OCI-LY7 (cell line): ENCODE results near the gene ENAH. TPM values are rescaled to one million over a fixed set of nuclear protein-coding genes. Genes with fewer than 3 reads are reported as not detected.

Experiments
- BruUV-seq: library from RNA; stranded (reverse); fragments of 400-500 nt; replicated peaks from 2 replicates; lab custom pipeline; 2021; lab: Mats Ljungman, UMichigan
- CTCF ChIA-PET: fragments of 300-600 bp; sonication (Branson Sonifier 250); formaldehyde crosslinking; loops from one replicate; lab custom pipeline; 2022; ENCODE audit warnings: antibody characterized with exemption; ENCODE audit not compliant: unreplicated experiment; lab: Charles Lee
- POLR2A ChIA-PET: fragments of 300-600 bp; sonication (Branson Sonifier 250); formaldehyde crosslinking; loops from one replicate; lab custom pipeline; 2022; ENCODE audit warnings: antibody characterized with exemption; lab: Charles Lee
- DNase-seq: peaks from one replicate; pipeline ENCODE4 v3.0.0-alpha.2; 2015; ENCODE audit warnings: low spot score
- H2AFZ ChIP-seq: fragments of 200-600 bp; sonication (generic), shearing (Covaris generic); 2 replicates; pipeline ENCODE4 v1.6.1; 2014; ENCODE audit warnings: mild to moderate bottlenecking, antibody characterized with exemption, low read length, moderate library complexity
- H3K27ac ChIP-seq: fragments of 200-600 bp; sonication (generic); 2 replicates; pipeline ENCODE4 v1.5.1; 2014; ENCODE audit warnings: mixed run types, low read depth, mild to moderate bottlenecking, moderate library complexity, low read length, inconsistent platforms; ENCODE audit not compliant: poor library complexity, severe bottlenecking
- H3K36me3 ChIP-seq: fragments of 200-600 bp; sonication (generic); 2 replicates; pipeline ENCODE4 v1.6.1; 2014; ENCODE audit warnings: mild to moderate bottlenecking, antibody characterized with exemption, low read length, moderate library complexity, mixed read lengths; ENCODE audit not compliant: insufficient read depth
- H3K4me1 ChIP-seq: fragments of 200-600 bp; sonication (generic); 2 replicates; pipeline ENCODE4 v1.5.1; 2014; ENCODE audit warnings: mild to moderate bottlenecking, low read length; ENCODE audit not compliant: insufficient read depth, poor library complexity, severe bottlenecking
- H3K4me2 ChIP-seq: fragments of 200-600 bp; sonication (generic); 2 replicates; pipeline ENCODE4 v1.6.1; 2014; ENCODE audit warnings: mild to moderate bottlenecking, low read length
- H3K4me3 ChIP-seq: fragments of 200-600 bp; sonication (generic); 2 replicates; pipeline ENCODE4 v1.5.1; 2014; ENCODE audit warnings: mild to moderate bottlenecking, low read depth, low read length; ENCODE audit not compliant: poor library complexity, severe bottlenecking
- H3K79me2 ChIP-seq: fragments of 200-600 bp; sonication (generic); 2 replicates; pipeline ENCODE4 v1.6.1; 2016; ENCODE audit warnings: low read depth, mild to moderate bottlenecking, low read length, moderate library complexity, mixed read lengths; ENCODE audit not compliant: insufficient read depth
- H3K9me2 ChIP-seq: fragments of 200-600 bp; sonication (generic); 2 replicates; pipeline ENCODE4 v1.6.1; 2016; ENCODE audit warnings: mild to moderate bottlenecking, low read length, mixed read lengths; ENCODE audit not compliant: insufficient read depth
- H3K9me3 ChIP-seq: fragments of 200-600 bp; sonication (generic); 2 replicates; pipeline ENCODE4 v1.6.1; 2014; ENCODE audit warnings: mild to moderate bottlenecking, mixed run types, low read length, mixed read lengths
- H4K20me1 ChIP-seq: fragments of 200-600 bp; sonication (generic); 2 replicates; pipeline ENCODE4 v1.6.1; 2014; ENCODE audit warnings: mild to moderate bottlenecking, antibody characterized with exemption, low read length, moderate library complexity, mixed read lengths; ENCODE audit not compliant: insufficient read depth
- EZH2phosphoT487 ChIP-seq: fragments of 200-600 bp; sonication (generic); IDR thresholded peaks from 2 replicates; pipeline ENCODE4 v1.6.1; 2018; ENCODE audit warnings: low read depth, borderline replicate concordance, mild to moderate bottlenecking, mixed run types, antibody characterized with exemption, low read length, moderate library complexity, mixed read lengths
- intact Hi-C: fragments of 100-400 bp; cut with micrococcal nuclease; formaldehyde crosslinking; loops from one replicate; pipeline ENCODE4 v1.10.0; 2022; ENCODE audit not compliant: unreplicated experiment
- total RNA-seq, 2 experiments: library from RNA; depleted of rRNA in 1 of 2; stranded (reverse); fragments of >200 nt in 1 of 2; shearing (Covaris generic) in 1 of 2; gene quantifications; 2 replicates each; pipeline ENCODE4 v1.2.3, GENCODE V29; 2014 to 2022
- TF ChIP-seq, protein P1 (sequence below): fragments of 200-600 bp; sonication (generic); conservative IDR thresholded peaks from 2 replicates; pipeline ENCODE4 v1.5.1; 2014; ENCODE audit warnings: mild to moderate bottlenecking, antibody characterized with exemption, low read length, moderate library complexity, mixed read lengths

The ENAH gene
- total RNA-seq, 2 experiments from 2014 or later, result 4.6 to 18.1 TPM

DNA sequence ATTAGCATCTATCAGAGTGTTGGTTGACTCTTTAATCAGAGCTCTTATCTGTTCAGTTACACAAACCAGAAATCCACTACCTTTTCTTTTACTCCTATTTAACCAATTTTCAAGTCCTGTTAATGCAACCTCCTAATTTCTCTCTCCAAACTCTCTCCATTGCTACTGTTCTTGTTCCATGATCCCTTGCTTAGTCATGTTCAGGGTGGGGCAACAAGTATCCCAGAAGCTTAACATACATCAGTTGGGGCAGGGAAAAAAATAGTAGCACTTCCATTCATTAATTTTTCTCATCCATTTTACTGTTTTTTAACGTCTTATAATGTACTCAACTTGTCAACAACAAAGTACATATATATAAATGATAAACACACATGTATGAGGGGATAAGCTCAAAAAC, 113.9 kb downstream of the ENAH start:
- Histone ChIP-seq H2AFZ (no peak overlapping the region), H3K36me3 (no peaks in the 10 kb centered on the region), H3K9me3 (no peaks in the 10 kb centered on the region), H3K4me1 (peaks cover 24% of the 10 kb centered on the region), H3K4me2 (no peak overlapping the region), H3K9me2 (no peaks in the 10 kb centered on the region), H3K4me3 (no peak overlapping the region), H4K20me1 (no peaks in the 10 kb centered on the region), H3K79me2 (no peaks in the 10 kb centered on the region), H3K27ac (no peak overlapping the region)
- no TSS peak for BruUV-seq
- CTCF ChIA-PET, result no interaction called here
- no peak for DNase-seq
- TF ChIP-seq EZH2phosphoT487, result no peak
- TF ChIP-seq, protein P1, sequence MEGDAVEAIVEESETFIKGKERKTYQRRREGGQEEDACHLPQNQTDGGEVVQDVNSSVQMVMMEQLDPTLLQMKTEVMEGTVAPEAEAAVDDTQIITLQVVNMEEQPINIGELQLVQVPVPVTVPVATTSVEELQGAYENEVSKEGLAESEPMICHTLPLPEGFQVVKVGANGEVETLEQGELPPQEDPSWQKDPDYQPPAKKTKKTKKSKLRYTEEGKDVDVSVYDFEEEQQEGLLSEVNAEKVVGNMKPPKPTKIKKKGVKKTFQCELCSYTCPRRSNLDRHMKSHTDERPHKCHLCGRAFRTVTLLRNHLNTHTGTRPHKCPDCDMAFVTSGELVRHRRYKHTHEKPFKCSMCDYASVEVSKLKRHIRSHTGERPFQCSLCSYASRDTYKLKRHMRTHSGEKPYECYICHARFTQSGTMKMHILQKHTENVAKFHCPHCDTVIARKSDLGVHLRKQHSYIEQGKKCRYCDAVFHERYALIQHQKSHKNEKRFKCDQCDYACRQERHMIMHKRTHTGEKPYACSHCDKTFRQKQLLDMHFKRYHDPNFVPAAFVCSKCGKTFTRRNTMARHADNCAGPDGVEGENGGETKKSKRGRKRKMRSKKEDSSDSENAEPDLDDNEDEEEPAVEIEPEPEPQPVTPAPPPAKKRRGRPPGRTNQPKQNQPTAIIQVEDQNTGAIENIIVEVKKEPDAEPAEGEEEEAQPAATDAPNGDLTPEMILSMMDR, result no peak
- intact Hi-C loops, result no loop called here
- POLR2A ChIA-PET, result interaction anchor here (0.6 to 1.5 kb wide), 6 partner anchors 9 to 456 kb away, joined by 3 to 4 read pairs (median 3); no protein-coding TSS in a partner anchor

DNA sequence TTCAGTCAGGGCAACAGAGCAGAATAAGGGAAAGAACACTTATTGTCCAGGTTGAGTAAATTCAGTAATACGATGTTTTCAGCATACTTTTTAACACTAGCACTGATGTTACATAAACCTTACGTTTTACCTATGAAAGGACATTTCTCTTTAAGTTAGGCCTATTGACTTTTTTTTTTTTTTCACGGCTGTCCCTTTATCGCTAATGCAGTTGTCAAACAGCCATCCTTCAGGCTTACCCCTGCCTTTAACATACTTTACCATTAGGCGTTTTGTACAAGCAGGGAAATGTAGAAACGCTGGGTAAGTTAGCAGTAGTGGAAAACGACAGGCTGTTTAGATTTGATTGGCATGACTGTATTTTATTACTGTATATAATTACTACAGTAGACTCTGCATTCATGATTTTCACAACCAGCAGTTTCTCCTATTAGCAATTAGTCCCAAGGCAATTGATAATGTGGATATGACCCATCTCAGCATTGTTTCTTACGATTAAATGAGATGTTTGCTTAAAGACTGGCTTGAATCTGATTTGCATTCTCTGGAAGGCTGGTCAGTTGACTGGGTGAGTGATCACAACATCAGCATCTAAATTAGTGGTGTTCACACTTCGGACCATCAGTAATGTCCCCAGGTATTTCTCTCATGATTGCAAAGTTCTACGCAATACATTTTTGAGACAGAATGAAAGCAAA, 115.2 kb downstream of the ENAH start:
- H3K9me2 ChIP-seq, result no peaks in the 10 kb centered on the region

More for the DNA sequence above, 115.2 kb downstream of the ENAH start:
- intact Hi-C loops, result no loop called here
- H3K79me2 ChIP-seq, result no peaks in the 10 kb centered on the region
- no peak for DNase-seq
- H3K4me2 ChIP-seq, result no peak overlapping the region
- CTCF ChIA-PET, result no interaction called here
- POLR2A ChIA-PET, result no interaction called here
- H3K4me1 ChIP-seq, result peaks cover 20% of the 10 kb centered on the region
- no peaks in the 10 kb centered on the region for H3K36me3 ChIP-seq
- no peak overlapping the region for H2AFZ ChIP-seq
- no peaks in the 10 kb centered on the region for H4K20me1 ChIP-seq
- TF ChIP-seq, protein P1, result no peak
- TF ChIP-seq EZH2phosphoT487, result no peak
- H3K27ac ChIP-seq, result no peak overlapping the region
- BruUV-seq, result no TSS peak
- H3K9me3 ChIP-seq, result no peaks in the 10 kb centered on the region
- H3K4me3 ChIP-seq, result no peak overlapping the region
